GM12865 (cell line): Measurements from ENCODE around the gene TMEM132D.

Experiments used
- DNase-seq: peaks from one replicate; pipeline ENCODE4 v3.0.0; 2010; ENCODE audit warnings: low read depth
- H3K4me3 ChIP-seq: 2 replicates; pipeline ENCODE4 v1.5.1; 2011; ENCODE audit warnings: mild to moderate bottlenecking, low read depth, low read length, control low read depth
- TF ChIP-seq, protein P1 (sequence below): IDR thresholded peaks from 2 replicates; pipeline ENCODE4 v1.5.1; 2011; ENCODE audit warnings: low read length, control low read depth, low read depth, inconsistent platforms; ENCODE audit not compliant: insufficient read depth; ENCODE audit errors: missing control alignments

Gene TMEM132D

DNA sequence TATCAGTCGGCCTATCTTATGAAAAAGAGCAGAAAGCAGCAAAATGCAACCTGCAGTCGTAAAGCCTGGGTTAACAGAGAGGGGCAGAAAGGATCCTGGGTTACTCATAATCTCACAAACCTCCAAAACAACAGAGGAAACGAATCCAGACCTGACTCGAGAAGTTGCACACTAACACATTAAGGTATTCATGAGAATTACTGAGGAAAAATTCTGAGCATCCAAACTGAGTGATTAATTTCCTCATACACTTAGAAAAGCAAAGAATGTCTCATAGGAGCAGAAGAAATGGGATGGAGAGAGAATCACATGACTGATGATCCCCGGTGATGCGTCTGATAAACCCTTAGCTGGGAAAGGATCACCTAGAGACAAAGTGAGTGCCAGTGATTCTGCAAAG, 272.5 kb downstream of the TMEM132D start:
- TF ChIP-seq, protein P1, sequence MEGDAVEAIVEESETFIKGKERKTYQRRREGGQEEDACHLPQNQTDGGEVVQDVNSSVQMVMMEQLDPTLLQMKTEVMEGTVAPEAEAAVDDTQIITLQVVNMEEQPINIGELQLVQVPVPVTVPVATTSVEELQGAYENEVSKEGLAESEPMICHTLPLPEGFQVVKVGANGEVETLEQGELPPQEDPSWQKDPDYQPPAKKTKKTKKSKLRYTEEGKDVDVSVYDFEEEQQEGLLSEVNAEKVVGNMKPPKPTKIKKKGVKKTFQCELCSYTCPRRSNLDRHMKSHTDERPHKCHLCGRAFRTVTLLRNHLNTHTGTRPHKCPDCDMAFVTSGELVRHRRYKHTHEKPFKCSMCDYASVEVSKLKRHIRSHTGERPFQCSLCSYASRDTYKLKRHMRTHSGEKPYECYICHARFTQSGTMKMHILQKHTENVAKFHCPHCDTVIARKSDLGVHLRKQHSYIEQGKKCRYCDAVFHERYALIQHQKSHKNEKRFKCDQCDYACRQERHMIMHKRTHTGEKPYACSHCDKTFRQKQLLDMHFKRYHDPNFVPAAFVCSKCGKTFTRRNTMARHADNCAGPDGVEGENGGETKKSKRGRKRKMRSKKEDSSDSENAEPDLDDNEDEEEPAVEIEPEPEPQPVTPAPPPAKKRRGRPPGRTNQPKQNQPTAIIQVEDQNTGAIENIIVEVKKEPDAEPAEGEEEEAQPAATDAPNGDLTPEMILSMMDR = no peak
- H3K4me3 ChIP-seq = no peak overlapping the region
- no peak for DNase-seq

DNA sequence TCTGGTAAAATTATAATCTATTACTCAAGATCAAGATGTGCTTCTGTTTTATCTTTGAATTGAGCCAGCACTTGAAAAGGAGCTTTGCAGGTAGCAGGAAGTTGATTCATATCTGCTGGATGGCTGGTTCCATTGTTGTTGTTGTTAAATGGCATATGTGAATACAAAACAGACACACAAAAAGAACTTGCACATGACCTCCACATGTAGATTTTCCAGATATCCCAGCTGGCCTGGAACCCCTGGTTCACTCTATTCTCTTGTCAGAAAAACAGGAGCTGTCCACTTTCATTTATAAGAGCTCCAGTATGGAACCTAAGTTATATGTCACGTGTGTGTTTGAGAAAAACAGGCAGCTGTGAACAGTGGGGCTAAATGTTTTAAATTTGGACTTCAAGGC, 273.9 kb downstream of the TMEM132D start:
- no peak overlapping the region for H3K4me3 ChIP-seq
- no peak for DNase-seq
- TF ChIP-seq, protein P1 = no peak

DNA sequence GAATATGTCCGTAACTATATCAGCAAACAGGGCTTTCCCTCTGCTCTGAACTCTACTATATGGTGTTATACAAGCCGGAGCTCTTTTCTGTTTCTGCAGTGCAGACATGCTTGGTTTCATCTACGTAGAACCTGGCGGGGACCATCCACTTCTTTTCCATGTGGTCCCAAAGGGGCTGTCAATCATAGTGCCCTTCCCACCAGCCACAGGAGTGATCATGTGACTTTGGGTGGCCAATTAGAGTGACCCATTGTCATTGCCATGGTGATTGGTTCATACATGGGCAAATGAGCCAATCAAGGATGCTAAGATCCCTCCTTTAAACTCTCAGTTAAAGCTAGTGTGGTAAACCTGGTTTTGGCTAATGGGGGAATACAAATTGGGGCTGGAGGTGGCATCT, 281.3 kb downstream of the TMEM132D start:
- no peak for DNase-seq
- no peak overlapping the region for H3K4me3 ChIP-seq
- TF ChIP-seq, protein P1 = no peak

DNA sequence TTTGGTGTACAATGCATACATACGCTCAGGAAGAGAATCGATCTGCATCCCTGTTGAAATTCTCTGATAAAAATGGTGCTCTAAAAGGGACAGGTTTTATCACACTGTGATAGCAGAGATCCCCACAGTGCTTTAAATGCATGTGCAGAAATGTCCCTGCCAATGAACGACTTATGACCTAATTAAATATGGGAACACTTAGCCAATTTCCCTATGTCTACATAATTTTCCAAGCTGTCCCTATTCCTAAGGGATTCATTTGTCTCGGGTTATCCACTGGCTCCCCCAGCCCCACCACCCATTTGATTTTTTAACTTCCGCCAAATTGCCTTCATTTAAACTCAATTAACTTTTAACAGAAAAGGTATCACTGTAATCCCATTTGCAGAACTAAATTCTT, 284.6 kb downstream of the TMEM132D start:
- DNase-seq = no peak
- no peak overlapping the region for H3K4me3 ChIP-seq
- TF ChIP-seq, protein P1 = no peak

DNA sequence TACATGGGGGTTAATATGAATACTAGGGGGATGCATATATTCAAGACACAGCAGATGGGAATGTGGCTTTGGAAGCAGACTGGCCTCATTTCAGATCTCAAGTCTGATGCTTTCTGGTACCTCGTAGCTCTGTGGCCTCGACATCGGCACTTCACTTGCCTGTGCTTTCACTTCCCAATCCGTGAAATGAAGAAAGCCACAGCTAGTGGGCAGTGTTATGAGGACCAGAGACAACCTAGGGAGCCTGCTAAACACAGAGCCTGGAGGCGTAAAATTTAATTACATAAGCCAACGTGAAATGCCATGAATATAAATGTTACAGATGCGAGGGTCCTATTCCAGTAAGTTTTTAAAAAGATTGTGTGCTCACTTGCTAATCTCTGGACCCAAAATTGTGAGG, 286.0 kb downstream of the TMEM132D start:
- DNase-seq = no peak
- TF ChIP-seq, protein P1 = no peak
- no peak overlapping the region for H3K4me3 ChIP-seq

DNA sequence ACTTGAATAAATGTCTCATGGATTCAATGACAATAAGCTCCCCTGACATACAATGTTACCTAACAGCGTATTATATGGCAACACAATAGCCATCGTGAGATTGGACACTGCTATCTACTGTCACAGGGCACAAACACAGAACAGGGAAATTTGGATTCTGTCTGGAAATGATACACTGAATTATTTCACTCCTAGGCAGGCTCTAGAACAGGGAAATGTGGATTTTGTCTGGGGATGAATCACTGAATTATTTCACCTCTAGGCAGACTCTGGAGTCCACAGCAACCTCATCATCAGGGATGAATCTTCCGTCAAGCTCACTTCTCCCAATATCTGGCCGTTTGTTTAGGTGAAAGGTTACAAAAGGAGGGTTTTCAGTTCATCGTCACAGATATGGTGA, 288.8 kb downstream of the TMEM132D start:
- TF ChIP-seq, protein P1 = no peak
- no peak overlapping the region for H3K4me3 ChIP-seq
- no peak for DNase-seq

DNA sequence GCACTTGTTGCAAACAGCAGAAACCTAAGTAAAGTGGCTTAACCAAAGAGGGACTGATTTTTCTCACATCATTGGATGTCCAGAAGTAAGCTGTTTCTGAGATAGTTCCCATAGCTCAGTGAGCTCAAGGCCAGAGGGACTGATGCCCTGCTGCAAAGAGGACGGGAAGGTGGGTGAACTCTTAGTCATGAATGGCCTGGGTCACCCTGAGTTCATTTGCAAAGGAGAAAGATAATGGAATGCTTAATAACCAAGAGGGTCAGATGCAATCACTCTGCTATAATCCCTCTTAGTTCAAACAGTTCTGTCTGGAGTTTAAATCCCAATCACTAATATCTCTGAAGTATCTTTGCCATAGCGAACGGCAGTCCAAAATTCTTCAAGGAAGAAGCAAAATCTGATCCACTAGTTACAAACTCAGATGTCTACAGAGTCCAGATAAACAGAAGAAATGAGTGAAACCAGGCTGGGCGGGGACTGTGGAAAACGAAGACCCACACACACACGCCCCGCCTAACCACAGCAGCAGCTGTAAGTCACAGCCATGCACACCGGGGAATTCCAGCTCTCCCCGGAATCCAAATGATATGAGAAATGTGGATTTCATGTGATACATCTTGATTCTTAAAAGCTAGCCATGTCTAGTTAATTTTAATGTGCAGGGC, 289.5 kb downstream of the TMEM132D start:
- TF ChIP-seq, protein P1 = no peak
- DNase-seq = peak; percentile 2

More for the DNA sequence above, 289.5 kb downstream of the TMEM132D start:
- no peak overlapping the region for H3K4me3 ChIP-seq
